IPS DF 4.7 (cell line): ENCODE results near the gene ITGB3.
"Not testable (repeated sequence)": the region's sequence is repeated elsewhere in the genome, so short reads cannot be mapped to it uniquely, and the experiment has no call there.

Source experiments
- DNase-seq: peaks from one replicate; pipeline ENCODE4 v3.0.0-alpha.2; 2013; ENCODE audit warnings: low spot score; ENCODE audit errors: extremely low read depth

The ITGB3 gene

DNA sequence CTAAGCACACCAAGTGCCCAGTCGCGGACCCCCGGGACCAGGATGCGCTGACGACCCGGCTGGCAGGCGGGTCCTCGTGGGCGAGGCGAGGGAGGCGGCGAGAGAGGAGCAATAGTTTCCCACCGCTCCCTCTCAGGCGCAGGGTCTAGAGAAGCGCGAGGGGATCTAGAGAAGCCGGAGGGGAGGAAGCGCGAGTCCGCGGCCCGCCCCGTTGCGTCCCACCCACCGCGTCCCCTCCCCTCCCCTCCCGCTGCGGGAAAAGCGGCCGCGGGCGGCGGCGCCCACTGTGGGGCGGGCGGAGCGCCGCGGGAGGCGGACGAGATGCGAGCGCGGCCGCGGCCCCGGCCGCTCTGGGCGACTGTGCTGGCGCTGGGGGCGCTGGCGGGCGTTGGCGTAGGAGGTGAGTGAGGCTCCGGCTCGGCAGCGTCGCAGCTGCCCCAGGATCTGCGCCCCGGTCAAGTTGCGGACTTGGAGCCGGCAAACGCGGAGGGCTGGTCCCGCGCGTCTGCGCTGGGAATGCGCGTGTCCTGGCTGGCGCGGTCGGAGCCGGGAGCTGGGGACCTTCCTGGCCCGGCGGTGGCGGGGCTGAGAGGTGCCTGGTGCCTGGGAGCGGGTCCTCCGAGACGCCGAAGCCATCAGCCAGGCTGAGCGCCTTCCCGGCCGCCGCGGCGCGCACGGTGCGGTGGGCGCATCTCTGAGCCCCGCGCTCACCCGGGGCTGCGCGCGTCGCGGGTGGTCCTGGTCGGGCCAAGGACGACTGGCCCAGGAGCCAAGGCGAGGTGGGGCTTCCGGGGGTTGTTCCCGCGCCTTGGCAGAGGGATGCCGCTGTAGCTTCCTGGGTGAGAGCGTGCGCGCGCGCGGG is at the start of gene ITGB3:
ITGB3 (plus strand) TSS at position 287 of the 862 bp plus-strand sequence; CDS start at position 322, 35 bp downstream.
- no peak for DNase-seq

DNA sequence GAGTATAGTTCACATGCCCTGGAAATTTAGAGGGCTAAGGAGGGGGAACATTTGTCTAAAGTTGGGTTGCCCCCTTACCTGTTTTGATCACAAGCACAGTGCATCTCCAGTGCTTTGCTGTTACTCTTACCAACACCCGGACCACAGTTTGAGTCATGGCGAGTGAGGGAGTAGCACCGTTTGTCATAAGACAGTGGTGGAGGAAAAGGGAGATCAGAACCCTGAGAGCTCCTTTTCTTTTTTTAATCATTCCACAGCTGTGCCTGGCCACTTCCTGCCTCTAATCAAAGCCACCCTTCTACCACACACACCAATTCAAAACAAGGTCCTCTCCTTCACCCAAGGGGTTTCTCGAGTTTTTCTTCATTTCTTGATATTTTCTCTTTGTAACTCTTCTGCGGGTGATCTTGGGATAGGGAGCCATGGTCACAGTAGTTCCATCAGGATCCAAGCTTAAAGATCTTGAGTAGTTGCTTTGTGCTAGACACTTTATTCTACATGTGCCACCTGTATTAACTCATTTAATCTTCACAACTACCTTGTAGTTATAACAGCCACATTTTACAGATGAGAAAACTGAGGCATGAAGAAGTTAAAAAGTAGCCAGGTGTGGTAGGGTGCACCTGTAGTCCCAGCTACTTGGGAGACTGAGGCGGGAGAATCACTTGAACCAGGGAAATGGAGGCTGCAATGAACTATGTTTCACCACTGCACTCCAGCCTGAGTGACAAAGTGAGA is 49.5 kb upstream of the ITGB3 start:
- no peak for DNase-seq

DNA sequence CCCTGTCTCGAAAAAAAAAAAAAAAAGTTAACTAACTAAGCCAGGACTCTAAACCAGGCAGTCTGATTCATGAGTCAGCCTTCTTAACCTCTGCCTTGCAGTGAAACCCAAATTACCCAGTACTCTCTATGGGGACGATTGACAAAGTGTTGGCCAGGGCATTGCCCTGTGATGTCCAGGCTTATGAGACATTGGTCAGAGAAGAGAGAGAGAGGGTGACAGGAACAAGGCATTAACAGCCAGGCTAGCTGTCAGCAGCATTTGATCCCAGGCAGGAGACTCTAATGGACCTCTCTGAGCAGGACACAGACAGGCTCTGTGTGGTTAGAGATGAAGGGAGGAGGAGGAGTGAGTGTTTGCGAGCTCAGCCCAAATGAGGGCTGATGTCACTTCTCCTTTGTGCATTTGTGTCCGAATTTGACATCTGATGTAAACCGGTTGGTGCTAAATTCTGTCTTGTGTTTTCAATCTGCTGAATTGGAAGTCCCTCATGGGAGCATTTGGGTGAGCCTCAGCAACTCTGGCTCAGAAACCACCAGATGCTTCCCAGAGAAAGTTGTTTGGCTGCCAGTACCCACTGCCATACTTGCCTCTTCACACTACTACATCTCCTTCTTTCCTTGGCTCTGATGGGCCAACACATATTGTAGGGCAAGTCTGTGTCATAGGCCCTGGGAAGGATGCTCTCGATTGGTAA is 48.8 kb upstream of the ITGB3 start:
- no peak for DNase-seq

DNA sequence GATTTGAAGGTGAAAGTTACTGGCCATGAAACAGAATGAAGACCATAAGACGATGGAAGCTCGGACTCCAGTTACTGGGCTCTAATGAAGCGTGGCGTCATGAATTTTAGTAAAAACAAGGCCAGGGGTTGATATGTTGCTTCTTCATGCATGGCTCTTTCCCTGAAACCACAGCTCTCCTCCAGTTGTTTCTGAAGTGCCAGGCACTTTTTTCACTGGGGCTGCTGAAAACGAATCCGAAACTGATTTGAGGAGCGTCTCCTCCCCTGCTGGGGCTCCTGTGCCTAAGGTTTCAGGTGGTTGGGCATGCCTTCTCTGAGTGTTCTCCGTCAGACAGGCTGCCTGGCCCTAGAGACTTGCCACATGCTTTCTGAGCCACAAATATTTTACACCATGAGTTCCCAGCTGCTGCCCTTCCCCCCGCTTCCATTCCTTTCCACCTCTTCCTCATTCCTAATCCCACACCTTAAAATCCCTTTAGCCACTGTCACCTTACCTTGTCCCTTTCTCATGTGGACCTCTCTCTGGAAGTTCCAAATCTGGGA is 48.1 kb upstream of the ITGB3 start:
- no peak for DNase-seq

DNA sequence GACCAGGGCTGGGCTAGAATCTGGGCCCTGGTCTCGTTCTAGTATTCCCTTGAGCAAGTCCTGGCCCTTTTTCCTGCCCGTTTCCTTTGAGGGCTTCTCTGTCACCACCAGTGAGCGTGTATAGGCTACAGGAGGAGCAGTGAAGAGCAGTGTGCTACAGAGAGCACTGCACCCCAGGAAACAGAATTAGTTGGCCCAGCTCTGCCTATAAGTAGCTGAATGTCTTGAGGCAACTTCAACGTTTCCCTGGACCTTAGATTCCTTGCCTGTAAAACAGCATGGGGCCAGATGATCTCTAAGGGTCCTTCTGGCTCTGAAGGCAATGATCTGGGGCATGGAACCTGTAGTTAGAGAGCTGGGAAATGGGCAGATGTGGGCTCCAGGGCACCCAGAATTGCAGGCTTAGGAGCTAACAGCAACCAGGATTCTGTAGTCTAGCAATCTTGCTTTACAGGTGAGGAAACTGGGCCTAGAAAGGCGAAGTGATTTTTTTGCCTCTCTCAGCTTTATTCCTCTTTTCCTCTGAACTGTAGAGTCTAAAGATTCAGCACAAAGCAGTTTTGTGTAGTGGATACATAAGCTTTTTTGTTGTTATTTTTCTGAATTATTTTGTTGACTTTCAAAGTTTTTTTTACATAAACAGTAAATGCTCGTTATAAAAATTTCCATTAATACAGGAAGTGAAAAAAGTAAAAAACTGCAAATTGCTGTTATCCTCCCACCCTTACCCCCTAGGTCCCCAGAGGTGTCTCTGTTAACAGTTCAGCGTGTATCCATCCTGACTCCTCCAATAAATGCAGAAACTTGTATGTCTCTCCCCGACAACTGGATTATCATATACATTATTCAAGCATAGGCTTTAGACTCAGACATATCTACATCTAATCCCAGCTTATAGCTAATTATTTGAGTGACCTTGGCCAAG is 46.2 kb upstream of the ITGB3 start:
- no peak for DNase-seq

DNA sequence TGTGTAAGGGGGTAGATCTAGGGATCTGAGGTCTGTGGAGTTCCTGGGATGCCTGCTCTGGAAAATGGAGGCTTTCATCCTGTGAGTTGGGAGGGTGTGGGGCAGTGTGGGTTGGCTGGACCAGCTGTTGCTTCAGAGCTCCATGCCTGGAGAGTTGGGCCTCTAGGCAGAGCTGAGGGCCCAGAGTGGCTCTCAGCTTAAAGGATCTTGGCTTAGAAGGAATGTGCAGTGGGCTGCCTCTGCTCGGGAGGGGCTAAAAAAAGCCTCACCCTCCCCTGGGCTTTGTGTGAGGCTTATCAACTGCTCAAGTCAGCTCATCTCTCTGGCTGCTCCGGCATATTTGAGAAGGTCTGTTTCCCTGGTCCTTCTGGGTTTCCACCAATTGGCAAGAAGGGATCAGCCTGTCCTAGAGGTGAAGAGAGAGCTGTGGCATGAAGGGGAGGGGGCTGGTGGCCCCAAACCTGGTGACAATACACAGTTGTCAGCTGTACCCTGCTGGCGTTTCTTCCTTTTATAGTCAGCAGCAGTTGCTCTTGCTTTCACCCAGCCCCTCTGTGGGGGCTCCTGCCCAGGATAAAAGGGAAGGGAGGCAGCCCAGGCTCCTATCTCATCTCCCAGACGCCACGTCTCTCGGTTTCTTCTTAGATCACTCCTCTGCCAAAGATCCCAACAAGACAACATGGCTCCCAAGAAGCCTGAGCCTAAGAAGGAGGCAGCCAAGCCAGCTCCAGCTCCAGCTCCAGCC is 44.7 kb upstream of the ITGB3 start, which contains the start of gene MYL4:
MYL4 (plus strand) TSS at position 605 of the 745 bp plus-strand sequence; CDS start at position 680, 75 bp downstream.
- DNase-seq, result no peak

DNA sequence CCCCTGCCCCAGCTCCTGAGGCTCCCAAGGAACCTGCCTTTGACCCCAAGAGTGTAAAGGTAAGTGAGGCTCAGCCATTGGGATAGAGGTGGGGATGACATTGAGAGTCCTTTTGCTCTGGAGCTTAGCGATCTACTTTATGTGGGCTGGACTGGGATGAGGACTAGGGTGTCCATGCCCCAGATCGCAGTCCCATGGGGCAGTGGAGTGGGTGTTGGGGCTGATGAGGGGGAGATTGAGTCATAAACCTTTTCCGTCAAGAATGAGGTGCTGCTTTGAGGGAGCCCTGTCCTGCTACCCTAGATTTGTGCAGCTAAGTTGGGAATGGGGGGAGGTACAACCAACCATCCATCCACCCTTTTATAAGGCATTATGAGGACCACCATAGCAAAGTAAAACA is 44.1 kb upstream of the ITGB3 start:
- no peak for DNase-seq

DNA sequence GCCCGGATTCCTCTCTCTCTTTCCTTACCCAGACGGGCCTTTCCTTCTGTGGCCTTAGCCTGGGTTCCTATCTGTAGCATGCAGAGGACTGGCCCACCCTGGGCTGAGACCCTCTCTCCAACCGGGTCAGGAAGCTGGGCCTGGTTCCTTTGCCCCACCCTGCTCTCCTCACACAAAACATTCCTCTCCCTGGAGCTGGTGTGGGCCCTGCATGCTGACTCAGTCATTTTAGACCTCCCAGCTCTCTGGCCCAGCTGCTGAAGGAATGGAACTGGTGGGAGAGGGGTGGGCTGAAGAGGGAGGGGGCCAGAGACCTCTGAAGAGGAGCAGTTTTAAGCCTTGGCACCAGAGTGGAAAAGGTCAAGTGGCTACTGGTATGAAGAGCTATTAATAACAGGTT is 43.5 kb upstream of the ITGB3 start:
- DNase-seq, result no peak

DNA sequence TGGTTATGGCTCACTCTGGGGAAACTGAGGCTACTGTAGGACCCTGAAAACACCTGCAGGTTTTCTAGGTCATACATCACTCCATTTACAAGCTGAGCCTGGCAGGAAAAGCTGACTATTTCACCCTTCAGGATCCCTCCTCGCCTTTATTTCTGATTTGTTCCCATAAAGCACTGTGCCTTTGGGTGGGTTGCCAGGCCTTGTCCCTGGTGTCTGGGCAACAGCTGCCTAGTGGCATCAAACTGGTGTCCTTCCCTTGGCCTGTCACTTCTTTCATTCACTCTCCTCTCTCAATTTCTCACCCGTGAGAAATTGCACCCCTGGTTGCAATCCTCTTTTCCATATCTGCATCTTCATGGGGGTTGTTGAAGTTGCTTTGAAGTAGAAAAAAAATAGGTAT is 42.8 kb upstream of the ITGB3 start:
- no peak for DNase-seq

DNA sequence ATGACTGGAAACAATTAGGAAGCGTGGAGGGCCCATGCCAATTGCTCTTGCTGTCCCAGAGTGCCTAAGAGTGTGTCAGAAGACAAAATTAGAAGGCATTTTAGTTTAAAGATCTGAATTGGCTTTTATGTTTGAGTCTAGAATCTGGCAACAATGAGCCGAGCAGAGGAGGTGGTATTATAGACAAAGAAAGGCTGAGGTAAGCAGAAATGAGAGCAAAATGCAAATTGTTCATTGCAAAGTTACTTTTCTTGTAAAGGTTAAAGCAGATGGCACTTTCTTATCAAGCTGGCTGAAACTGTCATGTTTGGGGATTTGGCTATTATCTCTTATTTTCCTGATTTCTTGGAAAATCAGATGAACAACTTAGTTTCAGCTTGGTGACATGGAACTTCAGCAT is 41.2 kb upstream of the ITGB3 start:
- no peak for DNase-seq

DNA sequence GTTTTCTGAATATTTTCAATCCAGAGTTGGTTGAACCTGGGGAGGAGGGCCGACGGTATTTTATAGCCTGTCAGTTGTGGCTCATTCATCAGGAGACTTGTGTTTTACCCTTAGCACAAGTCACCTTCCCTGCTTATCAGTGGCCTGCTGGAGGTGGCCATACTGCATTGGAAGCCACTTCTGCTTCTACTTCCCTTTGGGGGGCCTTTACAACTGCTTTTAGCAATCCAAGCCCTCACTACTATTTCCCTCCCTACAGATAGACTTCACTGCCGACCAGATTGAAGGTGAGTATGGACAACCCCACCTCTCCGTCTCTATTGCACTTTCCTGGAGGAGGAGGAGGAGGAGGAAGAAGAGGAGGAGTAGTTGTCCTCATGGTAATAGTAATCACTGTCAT is 40.1 kb upstream of the ITGB3 start:
- DNase-seq, result no peak

DNA sequence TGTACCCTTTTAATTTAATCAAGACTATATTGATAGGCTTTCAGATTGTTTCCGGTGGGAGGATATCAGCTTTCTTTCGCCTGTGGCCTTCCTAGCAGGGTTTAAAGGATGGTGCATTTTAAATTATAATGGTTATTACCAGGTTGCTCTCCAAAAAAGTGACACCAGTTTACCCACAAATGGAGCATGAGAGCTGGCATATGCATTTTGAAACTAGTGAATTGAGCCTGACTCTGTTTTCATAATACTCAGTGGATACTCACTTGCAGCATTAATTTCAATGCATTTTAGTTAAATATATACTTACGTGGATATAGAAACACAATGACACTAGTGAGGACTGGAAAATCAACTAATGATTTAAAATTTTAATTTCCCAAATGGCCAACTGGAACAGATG is 38.7 kb upstream of the ITGB3 start:
- DNase-seq, result no peak

DNA sequence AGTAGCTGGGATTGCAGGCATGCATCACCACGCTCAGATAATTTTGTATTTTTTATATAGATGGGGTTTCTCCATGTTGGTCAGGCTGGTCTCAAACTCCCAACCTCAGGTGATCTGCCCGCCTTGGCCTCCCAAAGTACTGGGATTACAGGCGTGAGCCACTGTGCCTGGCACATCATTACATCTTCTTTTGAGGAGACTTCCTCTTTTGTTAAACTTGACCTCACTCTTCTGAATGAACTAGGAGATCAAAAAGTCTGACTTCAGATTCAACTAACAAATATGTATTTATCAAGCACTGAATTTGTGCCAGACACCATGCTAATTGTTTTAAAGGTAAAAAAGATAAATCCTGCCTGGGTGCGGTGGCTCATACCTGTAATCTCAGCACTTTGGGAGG is 36.8 kb upstream of the ITGB3 start:
- not testable (repeated sequence) for DNase-seq

DNA sequence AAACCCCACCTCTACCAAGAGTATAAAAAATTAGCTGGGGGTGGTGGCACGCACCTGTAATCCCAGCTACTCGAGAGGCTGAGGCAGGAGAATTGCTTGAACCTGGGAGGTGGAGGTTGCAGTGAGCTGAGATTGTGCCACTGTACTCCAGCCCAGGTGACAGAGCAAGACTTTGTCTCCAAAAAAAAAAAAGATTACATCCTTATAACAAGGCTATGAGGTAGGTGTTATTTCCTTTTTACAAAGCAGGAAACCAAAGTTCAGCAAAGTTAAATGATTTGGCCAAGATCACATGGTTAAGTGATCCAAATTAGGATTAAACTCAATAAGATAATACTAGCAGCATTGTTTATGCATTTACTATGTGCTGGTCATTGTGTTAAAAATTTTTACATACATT is 36.3 kb upstream of the ITGB3 start:
- not testable (repeated sequence) for DNase-seq

DNA sequence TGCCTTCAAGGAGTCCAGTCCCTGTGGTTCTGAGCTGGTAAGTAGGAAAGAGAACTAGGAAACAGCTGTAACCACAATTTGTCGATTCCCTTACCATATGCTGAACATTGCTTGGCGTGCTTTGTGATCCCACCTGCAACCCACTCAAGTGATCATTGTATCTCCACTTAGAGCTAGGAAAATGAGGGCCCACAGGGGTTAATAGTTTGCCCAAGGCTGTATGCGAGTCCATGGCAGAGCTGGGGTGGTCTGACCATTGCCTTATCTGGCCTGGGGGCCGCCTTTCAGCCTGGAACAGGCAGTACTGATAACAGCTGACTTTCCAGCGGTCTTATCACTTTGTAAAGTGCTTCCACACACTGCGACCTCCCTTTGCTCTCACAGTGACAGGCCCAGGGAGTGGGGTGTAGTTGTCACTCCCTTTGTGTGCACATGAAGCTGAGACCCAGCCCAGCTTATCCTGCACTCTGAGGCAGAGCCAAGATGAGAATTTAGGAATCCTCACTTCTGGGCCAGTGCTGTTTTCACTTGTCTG is 34.7 kb upstream of the ITGB3 start:
- DNase-seq, result no peak

DNA sequence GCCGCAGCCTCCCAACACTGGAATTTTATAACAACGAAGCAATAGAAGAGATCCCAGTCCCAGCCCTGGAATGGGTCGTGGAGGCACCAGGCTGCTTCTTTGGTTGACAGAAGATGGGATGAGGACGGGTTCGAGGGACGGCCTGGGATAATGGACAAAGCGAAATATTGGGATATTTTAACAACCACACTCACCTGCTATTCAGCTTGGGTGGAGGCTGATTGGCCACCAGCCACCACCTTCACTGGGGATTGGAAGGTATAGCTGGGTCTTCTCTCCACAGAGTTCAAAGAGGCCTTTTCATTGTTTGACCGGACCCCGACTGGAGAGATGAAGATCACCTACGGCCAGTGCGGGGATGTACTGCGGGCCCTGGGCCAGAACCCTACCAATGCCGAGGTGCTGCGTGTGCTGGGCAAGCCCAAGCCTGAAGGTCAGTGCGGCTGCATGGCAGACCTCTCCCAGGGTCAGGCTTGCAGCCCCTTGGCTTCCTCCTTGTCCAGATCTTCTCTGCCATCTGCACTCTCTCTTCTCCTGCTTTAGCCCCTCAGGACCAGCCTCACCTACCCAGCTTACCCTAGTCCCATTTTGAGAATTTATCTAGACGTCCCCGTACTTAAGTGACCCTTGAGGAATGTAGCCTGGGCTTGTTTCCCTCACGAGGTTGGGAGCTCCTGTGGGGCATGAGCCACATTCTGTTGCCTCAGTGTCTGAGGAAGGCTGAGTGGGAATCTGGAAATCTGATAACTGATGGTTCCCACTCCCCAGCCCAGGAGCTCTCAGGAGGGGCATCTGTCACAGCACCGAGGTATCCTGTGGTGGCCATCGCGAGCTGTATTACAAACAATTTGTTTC is 33.8 kb upstream of the ITGB3 start:
- DNase-seq, result no peak

DNA sequence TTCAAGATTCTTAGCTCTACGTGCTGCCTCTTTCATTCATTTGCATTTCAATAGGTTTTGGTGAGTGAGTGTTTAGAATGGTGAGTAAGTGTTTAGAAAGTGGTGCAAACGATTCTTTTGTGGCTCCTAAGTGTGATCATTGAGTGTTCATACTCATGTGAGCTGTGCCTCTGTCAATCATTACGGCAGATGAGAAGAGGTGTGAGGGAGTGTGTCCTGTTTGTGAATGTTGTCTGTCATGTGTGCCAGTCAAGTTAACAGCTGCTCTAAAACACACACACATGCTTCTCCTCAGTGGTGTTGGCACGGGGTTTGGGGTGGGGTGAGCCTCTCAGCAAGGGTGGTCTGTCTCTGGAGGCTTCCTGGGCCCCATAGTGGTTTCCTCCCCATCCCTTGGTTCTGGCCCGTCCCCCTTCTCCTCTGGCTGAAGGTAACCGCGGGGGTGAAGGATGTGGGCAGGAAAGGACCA is 33.1 kb upstream of the ITGB3 start:
- DNase-seq, result no peak

DNA sequence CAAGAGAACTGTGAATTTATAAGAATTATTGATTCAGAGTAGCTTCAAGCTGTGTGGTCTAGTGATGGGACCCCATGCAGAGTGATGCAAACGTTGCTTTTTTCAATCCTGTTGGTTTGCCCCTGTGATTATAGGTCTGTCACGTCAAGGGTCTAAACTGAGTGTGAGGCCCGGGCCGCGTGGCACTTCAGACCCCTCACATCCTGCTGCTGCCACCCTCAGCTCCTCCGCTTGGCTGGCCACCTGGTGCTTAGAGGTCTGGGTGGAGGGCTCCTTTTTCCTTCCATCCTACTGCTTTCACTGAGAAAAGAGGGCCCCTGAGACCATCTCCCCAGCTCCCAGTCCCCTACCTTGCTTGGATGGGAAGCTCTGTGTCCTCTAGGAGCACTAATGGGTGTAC is 32.5 kb upstream of the ITGB3 start:
- DNase-seq, result no peak

DNA sequence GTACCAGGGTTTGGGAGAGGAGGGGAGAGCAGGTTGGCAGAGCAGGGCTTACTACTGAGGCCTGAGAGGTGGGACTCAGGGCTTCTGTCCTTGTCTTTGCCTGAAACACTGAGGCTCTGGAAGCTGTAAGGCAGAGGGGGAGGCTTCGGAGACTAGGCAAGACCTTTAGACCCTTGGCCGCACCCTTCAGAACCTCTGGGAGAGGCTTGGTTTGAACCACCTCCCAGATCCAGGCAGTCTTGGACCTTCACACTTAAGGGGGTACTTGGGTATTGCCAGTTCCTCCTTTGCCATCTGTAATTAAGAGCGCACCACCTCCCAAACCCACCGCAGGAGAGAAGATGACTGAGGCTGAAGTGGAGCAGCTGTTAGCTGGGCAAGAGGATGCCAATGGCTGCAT is 31.6 kb upstream of the ITGB3 start:
- no peak for DNase-seq
